Pancreas (tissue), 10 donors: Measurements from ENCODE around the gene ABHD4. TPM values are rescaled to one million over a fixed set of nuclear protein-coding genes. Genes with fewer than 3 reads are reported as not detected.

ENCODE experiments used
- ATAC-seq, 4 donors: fragments of 200-7000 bp; cut with Tn5 transposase; one replicate each; pipeline versions ENCODE4 v1.8.0 to v1.9.1; 2020; ENCODE audit warnings: mild to moderate bottlenecking in 4 of 4, moderate library complexity in 4 of 4
- DNase-seq, 6 donors: peaks; one replicate each; pipeline ENCODE4 v3.0.0-alpha.2; 2020
- FAIRE-seq: peaks from 2 replicates; lab custom pipeline; 2012; peaks lifted over from hg19 to GRCh38; lab: Jason Lieb, UNC
- H3K27ac ChIP-seq, 4 donors: fragments of 200-600 bp; sonication (generic); 1 replicate in 3 of 4; 2 replicates in 1 of 4; pipeline versions ENCODE4 v1.5.0 to v1.8.0; 2020
- H3K27me3 ChIP-seq, 4 donors: fragments of 200-600 bp; one replicate each; pipeline ENCODE4 v1.8.0; 2021
- H3K36me3 ChIP-seq, 3 donors: fragments of 200-600 bp; sonication (generic) in 1 of 3; one replicate each; pipeline versions ENCODE4 v1.5.0 to v1.8.0; 2020 to 2021
- H3K4me1 ChIP-seq, 3 donors: fragments of 200-600 bp; one replicate each; pipeline ENCODE4 v1.8.0; 2021
- H3K4me3 ChIP-seq, 4 donors: fragments of 200-600 bp; sonication (generic) in 2 of 4; one replicate each; pipeline versions ENCODE4 v1.5.0 to v1.8.0; 2020 to 2021
- H3K9me3 ChIP-seq, 4 donors: fragments of 200-600 bp; one replicate each; pipeline ENCODE4 v1.8.0; 2021
- WGBS, 2 donors: extraction: QIAGEN DNeasy Blood & Tissue Kit; methylation state at CpG; one replicate each; pipeline ENCODE4 v1.1.7; 2013; 5-methylcytosine and 5-hydroxymethylcytosine counted together
- intact Hi-C, 3 donors: fragments of 100-400 bp; cut with DNase I; formaldehyde crosslinking; loops; one replicate each; pipeline versions ENCODE4 v1.11.1 to v1.14.2; 2022
- polyA plus RNA-seq, 2 donors: library from polyadenylated mRNA; stranded (reverse); fragments of 200-250 nt; gene quantifications; one replicate each; pipeline ENCODE4 v1.2.3, GENCODE V29; 2013
- total RNA-seq, 6 donors: library from RNA; stranded (reverse); fragmentation: NEBNext Ultra II Directional in 4 of 6; extraction: Animal tissue kit (Norgen Biotek cat#: 25700) in 4 of 6; gene quantifications; one replicate each; pipeline versions ENCODE4 v1.2.1 to v1.2.4, GENCODE V29; 2021 to 2023
- TF ChIP-seq, protein P1 (sequence below), 4 donors: fragments of 200-600 bp; sonication (generic) in 3 of 4; IDR thresholded peaks; one replicate each; pipeline versions ENCODE4 v1.5.0 to v1.8.0; 2021; ENCODE audit warnings: antibody characterized with exemption in 4 of 4
- donor health status: healthy with polysubstance abuse.
- donor health status: DM: no; HTN: no; CAD: no; lungs with moderate emphysema.
- donor health status: DM: no; HTN: no; CAD: no.
- donor health status: control.
- donor health status: control.
- donor health status: Bipolar disorder and iron deficiency.
- donor health status: DM: yes; HTN: yes; CAD: no.
- donor health status: DM: no; HTN: no; CAD: no.
- donor health status: DM: no; HTN: no; CAD: no.
- donor health status: DM: yes; HTN: yes; CAD: no.

Gene ABHD4
- total and polyA plus RNA-seq, 8 donors, result 7.6 to 25.9 (median 11.8) TPM

DNA sequence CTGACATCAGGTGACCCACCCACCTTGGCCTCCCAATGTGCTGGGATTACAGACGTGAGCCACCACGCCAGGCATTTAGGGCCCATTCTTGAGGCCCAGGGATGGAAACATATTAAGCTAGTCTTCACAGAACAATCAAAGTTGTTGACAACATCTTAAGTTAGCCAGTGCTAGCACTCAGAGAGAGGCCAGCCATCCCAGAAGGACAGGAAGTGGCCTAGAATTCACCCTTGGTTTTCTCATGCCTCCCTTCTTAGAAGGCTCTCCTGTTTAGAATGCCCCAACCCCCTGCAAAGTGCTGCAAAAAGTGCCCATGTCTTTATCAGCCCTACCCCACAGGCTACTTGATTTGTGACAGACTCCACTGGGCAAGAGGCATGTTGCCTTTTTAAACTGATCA is 58.1 kb downstream of the ABHD4 start:
- H3K36me3 ChIP-seq, result no peaks in the 10 kb centered on the region
- no peak overlapping the region for H3K4me3 ChIP-seq
- ATAC-seq (no peak), DNase-seq (no peak), FAIRE-seq (no peak)
- TF ChIP-seq, protein P1, sequence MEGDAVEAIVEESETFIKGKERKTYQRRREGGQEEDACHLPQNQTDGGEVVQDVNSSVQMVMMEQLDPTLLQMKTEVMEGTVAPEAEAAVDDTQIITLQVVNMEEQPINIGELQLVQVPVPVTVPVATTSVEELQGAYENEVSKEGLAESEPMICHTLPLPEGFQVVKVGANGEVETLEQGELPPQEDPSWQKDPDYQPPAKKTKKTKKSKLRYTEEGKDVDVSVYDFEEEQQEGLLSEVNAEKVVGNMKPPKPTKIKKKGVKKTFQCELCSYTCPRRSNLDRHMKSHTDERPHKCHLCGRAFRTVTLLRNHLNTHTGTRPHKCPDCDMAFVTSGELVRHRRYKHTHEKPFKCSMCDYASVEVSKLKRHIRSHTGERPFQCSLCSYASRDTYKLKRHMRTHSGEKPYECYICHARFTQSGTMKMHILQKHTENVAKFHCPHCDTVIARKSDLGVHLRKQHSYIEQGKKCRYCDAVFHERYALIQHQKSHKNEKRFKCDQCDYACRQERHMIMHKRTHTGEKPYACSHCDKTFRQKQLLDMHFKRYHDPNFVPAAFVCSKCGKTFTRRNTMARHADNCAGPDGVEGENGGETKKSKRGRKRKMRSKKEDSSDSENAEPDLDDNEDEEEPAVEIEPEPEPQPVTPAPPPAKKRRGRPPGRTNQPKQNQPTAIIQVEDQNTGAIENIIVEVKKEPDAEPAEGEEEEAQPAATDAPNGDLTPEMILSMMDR (IDR thresholded peaks at IDR 0.05), result no peak
- intact Hi-C loops, result loop anchor here in 2 of 3 donors (10.0 kb wide), 3 partner anchors 51 to 199 kb away; no protein-coding TSS in a partner anchor
- WGBS, 2 donors, result 57 to 71% methylated on average over 2 of the region's 2 CpGs
- H3K27ac ChIP-seq, result no peak overlapping the region
- no peaks in the 10 kb centered on the region for H3K27me3 ChIP-seq
- H3K4me1 ChIP-seq, result no peaks in the 10 kb centered on the region
- H3K9me3 ChIP-seq, result no peaks in the 10 kb centered on the region

DNA sequence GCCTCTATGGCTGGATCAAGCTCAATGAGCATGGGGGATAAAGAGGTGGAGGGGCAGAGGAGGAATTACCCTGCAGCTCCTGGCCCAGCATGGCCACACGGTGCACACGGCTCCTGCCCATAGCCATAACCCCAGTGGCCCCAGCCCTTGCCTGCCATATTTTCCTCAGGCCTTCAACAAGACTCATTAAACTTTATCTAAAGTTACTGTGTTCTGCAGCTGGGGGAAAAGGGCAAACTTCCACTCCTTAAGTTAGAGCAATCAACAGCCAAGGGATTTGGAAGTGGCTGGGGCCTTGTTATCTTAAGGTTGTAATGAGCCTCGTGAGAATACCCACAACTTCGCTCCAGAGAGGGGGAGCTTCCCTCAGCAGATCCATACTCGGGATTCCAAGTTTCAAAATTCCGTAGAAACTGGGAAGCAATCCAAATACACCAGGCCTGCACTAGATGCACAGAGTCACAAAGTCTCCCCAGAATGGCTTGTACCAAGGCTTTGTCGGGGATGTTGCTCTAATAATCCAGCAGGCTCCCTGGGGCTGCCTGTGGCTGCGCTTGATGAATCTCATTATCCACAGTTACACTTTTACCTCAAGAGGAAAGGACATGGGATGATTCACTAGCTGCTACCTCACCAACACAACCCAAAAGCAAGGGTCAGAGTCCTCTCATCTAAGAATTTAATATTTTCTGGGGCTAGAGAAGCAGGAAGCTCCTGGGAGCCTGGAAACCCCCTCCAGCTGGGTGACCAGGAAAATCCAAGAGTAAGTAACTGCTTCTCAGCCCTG is 59.0 kb downstream of the ABHD4 start:
- peak overlapping the region in 1 of 4 donors; percentile 9 for H3K27ac ChIP-seq
- intact Hi-C loops, result loop anchor here in 2 of 3 donors (10.0 kb wide), 3 partner anchors 52 to 198 kb away; no protein-coding TSS in a partner anchor
- no peak for FAIRE-seq
- no peak overlapping the region for H3K4me3 ChIP-seq
- H3K36me3 ChIP-seq, result no peaks in the 10 kb centered on the region
- WGBS, 2 donors, result 66 to 76% methylated on average over 8 of the region's 8 CpGs
- peak in 2 of 4 donors; percentile 49 to 58 for ATAC-seq
- TF ChIP-seq, protein P1 (IDR thresholded peaks at IDR 0.05), result no peak
- no peaks in the 10 kb centered on the region for H3K4me1 ChIP-seq
- no peak for DNase-seq
- no peaks in the 10 kb centered on the region for H3K9me3 ChIP-seq
- H3K27me3 ChIP-seq, result no peaks in the 10 kb centered on the region

- DNase-seq, result no peak
- no peak overlapping the region for H3K27ac ChIP-seq
- H3K36me3 ChIP-seq, result no peaks in the 10 kb centered on the region
- H3K27me3 ChIP-seq, result no peaks in the 10 kb centered on the region
- H3K4me3 ChIP-seq, result no peak overlapping the region
- WGBS, 2 donors, result 57 to 71% methylated on average over 1 of the region's 1 CpG
- TF ChIP-seq, protein P1 (IDR thresholded peaks at IDR 0.05), result peak in 1 of 4 donors; percentile 13
- no peaks in the 10 kb centered on the region for H3K9me3 ChIP-seq
- ATAC-seq, result peak in 3 of 4 donors; percentile 45 to 76 (median 73)
- no peak for FAIRE-seq
- H3K4me1 ChIP-seq, result no peaks in the 10 kb centered on the region
- intact Hi-C loops, result loop anchor here in 2 of 3 donors (10.0 kb wide), 3 partner anchors 53 to 197 kb away; no protein-coding TSS in a partner anchor
Measured at GRCh38 chr14:22657861-22658260, 59.8 kb downstream of the ABHD4 start.

GRCh38 chr14:22658946-22659345 is 60.8 kb downstream of the ABHD4 start:
- H3K4me1 ChIP-seq, result no peaks in the 10 kb centered on the region
- DNase-seq (no peak), ATAC-seq (no peak), FAIRE-seq (no peak)
- H3K27me3 ChIP-seq, result no peaks in the 10 kb centered on the region
- intact Hi-C loops, result loop anchor here in 2 of 3 donors (10.0 kb wide), 3 partner anchors 54 to 196 kb away; no protein-coding TSS in a partner anchor
- TF ChIP-seq, protein P1 (IDR thresholded peaks at IDR 0.05), result no peak
- H3K4me3 ChIP-seq, result no peak overlapping the region
- no peaks in the 10 kb centered on the region for H3K9me3 ChIP-seq
- H3K36me3 ChIP-seq, result no peaks in the 10 kb centered on the region
- WGBS, 2 donors, result 39 to 48% methylated on average over 1 of the region's 1 CpG
- H3K27ac ChIP-seq, result no peak overlapping the region

- Histone ChIP-seq H3K36me3 (no peaks in the 10 kb centered on the region), H3K27ac (no peak overlapping the region), H3K4me3 (no peak overlapping the region), H3K27me3 (no peaks in the 10 kb centered on the region), H3K9me3 (no peaks in the 10 kb centered on the region), H3K4me1 (no peaks in the 10 kb centered on the region)
- ATAC-seq (no peak), DNase-seq (no peak), FAIRE-seq (no peak)
- intact Hi-C loops, result no loop called here
- WGBS, 2 donors, result 94 to 96% methylated on average over 4 of the region's 4 CpGs
- TF ChIP-seq, protein P1 (IDR thresholded peaks at IDR 0.05), result no peak
Measured at GRCh38 chr14:22660654-22661053, 62.6 kb downstream of the ABHD4 start.
